Activated CD4-positive, CD25-positive, alpha-beta regulatory T cell treated with anti-CD3 and anti-CD28 coated beads, Interleukin-2, amount 50 U/mL, for 24 hours (primary cell): Measurements from ENCODE around the gene EFCAB9.
"Not testable (repeated sequence)": the region's sequence is repeated elsewhere in the genome, so short reads cannot be mapped to it uniquely, and the experiment has no call there.

Source experiments
- ATAC-seq, 2 donors: fragments of 150-1000 bp; cut with Tn5 transposase; one replicate each; pipeline ENCODE4 v1.10.0; 2021; ENCODE audit warnings: mild to moderate bottlenecking in 1 of 2, moderate library complexity in 1 of 2

The EFCAB9 gene

GRCh38 chr5:172193872-172194271 lies at the start of gene EFCAB9:
Gene EFCAB9 (plus strand): TSS chr5:172194172. CDS start chr5:172194173, 1 bp downstream.
- ATAC-seq, result no peak

DNA sequence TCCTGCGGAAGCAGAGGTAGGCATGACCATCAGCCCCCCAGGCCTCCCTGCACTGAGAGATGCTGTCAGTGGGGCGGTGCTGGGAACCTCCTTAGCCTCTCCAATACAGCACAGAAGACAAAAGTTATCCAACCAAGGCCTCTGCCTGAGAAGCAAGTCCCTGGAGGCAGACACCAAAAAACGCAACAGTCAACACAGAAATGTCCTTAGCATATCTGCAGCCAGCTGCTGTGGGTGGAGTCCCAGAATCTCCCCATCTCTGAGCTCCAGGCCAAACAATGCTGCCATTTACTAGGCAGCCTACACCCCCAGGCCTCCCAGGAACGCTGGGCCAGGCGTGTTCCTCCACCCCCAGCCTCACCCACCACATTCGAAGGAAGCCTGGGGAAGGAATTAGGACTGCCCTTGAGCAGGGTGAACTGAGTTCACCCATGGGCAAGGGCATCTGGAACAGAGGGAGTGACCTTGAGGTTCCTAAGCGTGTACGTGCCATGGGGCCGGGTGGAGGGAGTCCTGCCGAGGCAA lies 49.6 kb upstream of the EFCAB9 start:
- ATAC-seq, result no peak

GRCh38 chr5:172144931-172145869 lies 48.8 kb upstream of the EFCAB9 start:
- ATAC-seq, result no peak

DNA sequence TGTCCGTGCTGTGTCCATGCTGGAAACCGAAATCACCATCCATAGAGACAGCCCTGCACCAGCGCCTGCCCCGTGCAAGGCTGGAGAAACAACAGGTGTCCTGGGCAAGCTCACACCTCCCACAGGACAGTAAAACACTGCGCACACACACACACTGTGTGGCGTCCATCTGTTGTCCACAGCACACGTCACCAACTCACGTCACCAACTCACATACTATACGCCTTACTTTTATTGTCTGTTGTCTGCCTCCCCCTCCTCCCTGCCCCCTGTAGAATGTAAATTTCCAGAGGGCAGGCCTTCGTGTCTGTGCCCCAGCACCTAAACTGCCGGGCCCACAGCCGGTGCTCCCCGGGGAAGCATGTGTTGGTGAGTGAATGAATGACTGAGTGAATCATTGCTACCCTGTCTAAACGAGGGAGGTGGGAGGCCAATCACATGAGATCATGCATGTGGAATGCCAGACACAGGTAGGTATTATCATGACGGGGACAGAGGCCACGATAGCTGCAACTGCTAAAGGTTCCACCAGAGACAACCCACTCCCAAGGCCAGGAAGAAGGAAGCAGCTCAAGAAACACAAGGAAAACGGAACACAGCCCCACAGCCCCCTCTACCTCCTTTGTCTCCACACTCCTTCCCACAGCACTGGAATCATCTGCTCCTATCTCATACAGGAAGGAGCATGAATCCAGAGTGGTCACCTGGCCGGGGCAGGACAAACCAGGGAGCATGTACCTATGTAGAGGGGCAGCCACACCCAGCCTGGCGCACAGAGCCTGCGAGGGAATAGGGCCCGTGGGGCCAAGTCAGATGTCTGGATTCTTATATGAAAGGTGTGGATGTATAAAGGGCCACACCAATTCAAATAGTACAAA lies 47.9 kb upstream of the EFCAB9 start:
- ATAC-seq, result no peak

GRCh38 chr5:172146748-172147092 lies 47.3 kb upstream of the EFCAB9 start:
- no peak for ATAC-seq

DNA sequence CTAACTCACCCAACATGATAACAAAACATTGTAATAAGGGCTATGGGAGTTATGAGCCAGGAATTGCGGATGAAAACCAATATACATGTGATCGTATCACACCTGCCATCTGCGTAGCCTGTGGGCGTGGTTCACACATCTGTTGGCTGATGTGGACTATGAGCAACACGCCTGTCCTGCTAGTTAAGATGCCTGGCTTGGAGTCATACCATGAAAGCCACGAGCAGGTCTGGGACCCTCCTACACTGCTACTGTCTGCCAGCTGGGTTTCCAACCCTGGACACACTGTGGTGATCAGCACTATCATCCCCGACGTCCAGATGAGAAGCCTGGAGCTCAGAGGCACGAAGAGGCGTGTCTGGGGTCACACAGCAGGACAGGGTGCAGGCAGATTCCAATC lies 46.1 kb upstream of the EFCAB9 start:
- peak in 1 of 2 donors; percentile 23 for ATAC-seq

DNA sequence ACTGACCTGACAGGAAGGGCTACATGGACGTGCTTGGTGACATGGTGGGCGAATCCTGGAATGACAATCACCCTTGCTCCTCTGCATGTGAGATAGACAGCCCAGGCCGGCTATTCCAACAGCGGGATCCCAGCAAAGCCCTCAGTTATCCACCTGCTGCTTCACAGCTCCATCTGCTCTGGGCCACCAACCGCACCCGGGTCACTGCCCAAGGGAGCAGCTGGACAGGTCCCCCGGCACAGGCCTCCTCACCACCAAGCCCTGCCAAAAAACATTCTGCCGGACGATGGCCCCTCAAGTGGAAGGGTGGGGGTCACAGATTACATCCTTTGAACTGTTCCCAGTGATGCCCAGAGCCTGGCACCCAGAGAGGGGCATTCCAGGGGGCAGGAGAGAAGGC lies 45.6 kb upstream of the EFCAB9 start:
- no peak for ATAC-seq

- ATAC-seq, result no peak
These were observed 44.9 kb upstream of the EFCAB9 start for GRCh38 chr5:172149073-172149472.

GRCh38 chr5:172149481-172149880 lies 44.5 kb upstream of the EFCAB9 start:
- not testable (repeated sequence) for ATAC-seq

- ATAC-seq, result peak; percentile 55 to 71
These were observed 43.2 kb upstream of the EFCAB9 start for GRCh38 chr5:172150514-172151425.

DNA sequence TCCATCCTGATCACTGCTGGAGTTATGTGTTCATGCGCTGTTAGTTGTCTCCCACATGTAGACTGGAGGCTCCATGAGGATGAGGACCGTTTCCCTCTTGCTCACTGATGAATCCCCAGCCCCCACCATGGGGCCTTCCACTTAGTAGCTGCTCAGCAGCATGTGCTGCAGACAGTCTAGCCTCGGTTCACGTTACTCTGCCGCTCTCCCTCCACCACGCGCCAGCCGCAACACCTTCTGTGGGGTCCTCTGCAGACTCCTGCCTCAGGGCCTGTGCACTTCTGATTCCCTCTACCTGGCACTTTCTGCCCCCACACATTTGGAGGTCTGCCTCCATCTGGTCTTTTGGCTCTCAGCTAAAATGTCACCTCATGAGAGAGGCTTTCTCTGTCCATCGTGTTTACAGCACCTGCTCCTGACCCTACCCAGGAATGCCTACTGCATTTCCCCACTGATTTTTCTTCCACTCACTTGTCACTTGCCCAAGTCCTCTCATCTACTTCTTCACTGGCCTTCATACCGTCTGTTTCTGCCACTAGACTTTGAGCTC lies 42.2 kb upstream of the EFCAB9 start:
- ATAC-seq, result no peak

DNA sequence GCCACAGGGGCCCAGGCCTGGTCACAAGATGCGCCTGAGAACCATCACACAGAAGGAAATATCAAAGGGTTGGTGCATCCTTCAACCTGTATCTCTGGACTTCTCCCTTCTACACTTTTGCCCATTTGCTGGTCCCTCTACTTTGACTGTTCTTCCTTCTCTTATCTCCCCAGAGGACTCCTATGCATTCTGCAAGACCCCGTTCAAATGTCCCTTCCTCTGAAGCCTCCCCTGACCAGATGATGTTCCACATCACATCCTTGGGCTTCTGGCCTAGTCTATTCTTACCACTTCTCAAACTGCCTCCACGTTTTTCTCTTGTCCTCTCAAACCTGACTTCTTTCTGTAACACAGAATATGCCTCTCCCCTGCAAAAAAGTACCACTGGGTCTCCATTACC lies 40.3 kb upstream of the EFCAB9 start:
- no peak for ATAC-seq

GRCh38 chr5:172155101-172155500 lies 38.9 kb upstream of the EFCAB9 start:
- not testable (repeated sequence) for ATAC-seq

DNA sequence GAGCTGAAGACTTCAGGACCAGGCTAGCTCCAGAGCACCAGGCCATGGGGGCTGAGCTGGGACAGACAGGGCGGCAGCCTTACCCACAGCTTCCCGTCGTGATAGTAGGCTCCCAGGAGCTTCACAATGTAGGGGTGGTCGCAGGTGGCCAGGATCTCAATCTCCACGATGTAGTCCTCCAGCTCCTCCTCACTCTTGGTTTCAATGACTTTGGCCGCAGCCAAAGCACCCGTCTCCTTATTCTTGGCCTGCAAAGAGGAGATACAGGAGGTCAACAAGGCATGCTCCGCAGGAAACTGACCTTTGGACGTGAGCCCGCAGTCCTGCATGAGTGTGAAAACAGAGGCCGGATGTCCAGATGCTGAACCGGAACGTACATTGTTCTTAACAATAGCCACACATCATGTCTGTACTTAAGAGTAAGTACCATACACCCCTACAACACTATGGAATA lies 37.4 kb upstream of the EFCAB9 start:
- ATAC-seq, result no peak

GRCh38 chr5:172159016-172159415 lies 35.0 kb upstream of the EFCAB9 start:
- no peak for ATAC-seq

DNA sequence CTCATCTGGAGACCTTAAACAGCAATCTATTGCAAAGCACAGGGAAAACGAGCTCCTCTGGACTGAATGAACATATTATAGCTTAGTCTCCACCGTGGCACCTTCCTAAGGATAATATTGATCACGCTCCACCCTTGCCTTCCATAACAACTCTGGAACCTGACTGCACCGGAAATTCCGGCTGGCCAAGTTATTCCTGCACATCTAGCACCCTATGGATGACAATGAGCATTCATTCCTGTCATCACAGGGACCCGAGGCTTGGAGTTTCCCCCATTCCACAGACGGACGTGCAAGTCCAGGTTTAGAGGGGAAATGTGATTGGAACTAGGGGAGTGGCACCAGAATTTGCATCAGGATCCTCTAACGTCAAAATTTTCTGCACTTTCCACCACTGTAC lies 33.5 kb upstream of the EFCAB9 start:
- ATAC-seq, result no peak

- ATAC-seq, result no peak
These were observed 31.5 kb upstream of the EFCAB9 start for GRCh38 chr5:172162323-172162986.

DNA sequence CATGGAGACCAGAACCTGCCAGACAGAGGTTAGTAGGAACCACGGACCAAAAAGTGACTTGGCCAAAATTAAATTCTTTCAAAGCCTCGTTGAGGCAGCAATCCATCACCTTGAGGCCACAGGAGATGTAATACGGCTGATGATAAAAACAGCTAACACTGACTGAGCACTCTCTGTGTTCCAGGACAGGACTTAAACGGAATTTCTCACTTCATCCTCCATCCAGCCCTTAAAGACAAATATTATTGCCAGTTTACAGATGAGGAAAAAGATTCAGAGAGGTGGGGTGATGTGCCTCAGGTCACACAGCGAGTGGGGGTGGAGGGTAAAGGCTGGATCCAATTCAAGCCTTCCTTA lies 31.0 kb upstream of the EFCAB9 start:
- no peak for ATAC-seq

GRCh38 chr5:172163346-172163745 lies 30.6 kb upstream of the EFCAB9 start:
- no peak for ATAC-seq

GRCh38 chr5:172164769-172165212 lies 29.2 kb upstream of the EFCAB9 start:
- no peak for ATAC-seq

DNA sequence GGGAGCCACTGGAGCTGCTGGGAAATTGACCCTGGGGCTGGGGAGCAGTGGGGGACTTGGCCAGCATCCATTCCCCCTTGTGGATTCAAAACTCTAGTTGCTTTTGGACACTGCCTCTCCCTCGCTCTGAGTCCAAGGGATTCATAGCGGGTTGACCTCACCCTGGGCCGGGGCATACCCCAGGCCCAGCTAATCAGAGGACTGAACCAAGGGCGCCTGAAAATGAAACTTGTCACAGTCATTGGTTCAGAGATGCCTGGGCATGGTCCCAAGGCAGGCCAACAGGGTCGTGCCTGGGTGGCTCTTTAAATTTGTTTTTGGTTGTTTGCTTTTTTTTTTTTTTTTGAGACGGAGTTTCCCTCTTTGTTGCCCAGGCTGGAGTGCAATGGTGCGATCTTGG lies 28.5 kb upstream of the EFCAB9 start:
- ATAC-seq, result peak; percentile 48 to 68
